ES-I3 (cell line): ENCODE measurements around the gene POMT2.

Source experiments
- H3K36me3 ChIP-seq: 2 replicates; pipeline ENCODE4 v1.6.1; 2013; ENCODE audit warnings: mild to moderate bottlenecking, low read length, control low read depth, moderate library complexity; ENCODE audit not compliant: insufficient read depth
- H3K4me1 ChIP-seq: 2 replicates; pipeline ENCODE4 v1.6.1; 2013; ENCODE audit warnings: mild to moderate bottlenecking, control low read depth, low read length; ENCODE audit not compliant: insufficient read depth
- H3K9ac ChIP-seq: 2 replicates; pipeline ENCODE4 v1.6.1; 2013; ENCODE audit warnings: low read depth, mild to moderate bottlenecking, low read length, moderate library complexity
- H3K9me3 ChIP-seq: 2 replicates; pipeline ENCODE4 v1.6.1; 2013; ENCODE audit warnings: mild to moderate bottlenecking, low read length, moderate library complexity; ENCODE audit not compliant: control insufficient read depth, insufficient read depth

The POMT2 gene

GRCh38 chr14:77260199-77260598 lies 60.5 kb downstream of the POMT2 start:
- H3K9me3 ChIP-seq = no peaks in the 10 kb centered on the region

GRCh38 chr14:77259025-77259715 lies 61.5 kb downstream of the POMT2 start:
- H3K9ac ChIP-seq = no peak overlapping the region
- H3K9me3 ChIP-seq = no peaks in the 10 kb centered on the region
- H3K4me1 ChIP-seq = peaks cover 3% of the 10 kb centered on the region; the same call in 1 of the 2 replicates
- no peaks in the 10 kb centered on the region for H3K36me3 ChIP-seq

More at GRCh38 chr14:77260199-77260598, 60.5 kb downstream of the POMT2 start:
- Histone ChIP-seq H3K9ac (no peak overlapping the region), H3K36me3 (no peaks in the 10 kb centered on the region), H3K4me1 (peaks cover 3% of the 10 kb centered on the region; the same call in 1 of the 2 replicates)

DNA sequence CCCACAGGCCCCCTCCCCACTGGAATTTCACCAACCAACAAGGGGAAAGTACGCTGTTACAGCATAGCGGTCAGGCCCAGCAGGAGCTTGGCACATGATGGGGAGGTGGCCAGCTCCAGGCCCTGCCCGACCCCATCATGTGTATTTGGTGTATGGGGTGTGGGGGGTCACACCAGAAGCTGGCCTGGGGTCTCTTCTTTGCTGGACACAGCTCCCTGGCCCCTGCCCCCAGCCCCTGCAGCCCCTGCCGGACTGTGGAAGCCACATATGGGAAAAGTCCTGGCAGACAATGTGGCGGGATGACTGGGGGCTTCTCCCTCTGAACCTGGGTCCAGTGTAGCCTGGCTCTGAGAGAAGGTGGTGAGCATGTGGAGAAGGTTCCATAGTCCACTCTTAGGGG lies 62.1 kb downstream of the POMT2 start:
- H3K4me1 ChIP-seq = peaks cover 3% of the 10 kb centered on the region; the same call in 1 of the 2 replicates
- no peak overlapping the region for H3K9ac ChIP-seq
- H3K9me3 ChIP-seq = no peaks in the 10 kb centered on the region
- H3K36me3 ChIP-seq = no peaks in the 10 kb centered on the region

DNA sequence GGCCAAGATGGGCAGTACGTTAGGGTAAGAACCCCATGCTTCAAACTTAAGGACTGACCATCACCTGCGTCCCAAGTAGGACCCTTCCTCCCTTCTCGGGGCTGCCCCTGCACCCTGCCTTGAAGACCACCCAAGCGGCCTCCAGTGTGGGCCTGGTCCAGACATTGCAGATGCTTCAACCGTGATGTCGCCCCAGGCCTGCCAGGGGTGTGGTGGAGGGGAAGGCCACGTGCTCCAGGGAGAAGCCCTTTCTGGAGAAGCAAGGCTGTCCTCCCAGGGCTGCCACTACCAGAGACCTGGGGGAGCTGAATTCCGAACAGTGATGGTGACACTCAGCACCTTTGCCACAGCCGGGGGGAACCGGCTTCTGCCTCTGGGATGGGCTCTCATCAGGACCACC lies 63.0 kb downstream of the POMT2 start:
- no peaks in the 10 kb centered on the region for H3K9me3 ChIP-seq

DNA sequence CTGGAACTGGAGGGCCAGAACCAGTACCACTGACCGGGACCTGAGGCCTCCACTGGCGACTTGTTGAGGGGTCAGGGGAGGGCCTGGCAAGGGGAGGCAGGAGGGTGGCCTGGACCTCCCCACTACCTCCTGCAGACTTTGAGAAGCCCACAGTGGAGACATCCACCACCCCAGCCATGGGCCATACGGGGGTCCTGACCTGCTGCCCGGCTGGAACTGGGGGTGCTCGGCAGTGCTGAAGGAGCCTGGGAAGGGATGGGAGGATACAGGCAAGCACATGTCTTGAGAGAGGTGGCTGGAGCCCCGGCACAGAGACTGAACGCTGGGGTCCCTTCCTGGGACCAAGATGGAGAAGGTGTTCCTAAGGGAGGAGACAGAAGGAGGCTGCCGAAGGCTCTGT lies 64.0 kb downstream of the POMT2 start:
- Histone ChIP-seq H3K9me3 (no peaks in the 10 kb centered on the region), H3K4me1 (peaks cover 3% of the 10 kb centered on the region; the same call in 1 of the 2 replicates), H3K9ac (no peak overlapping the region), H3K36me3 (no peaks in the 10 kb centered on the region)

More for the DNA sequence above, 63.0 kb downstream of the POMT2 start:
- H3K9ac ChIP-seq = no peak overlapping the region
- peaks cover 3% of the 10 kb centered on the region; the same call in 1 of the 2 replicates for H3K4me1 ChIP-seq
- H3K36me3 ChIP-seq = no peaks in the 10 kb centered on the region

DNA sequence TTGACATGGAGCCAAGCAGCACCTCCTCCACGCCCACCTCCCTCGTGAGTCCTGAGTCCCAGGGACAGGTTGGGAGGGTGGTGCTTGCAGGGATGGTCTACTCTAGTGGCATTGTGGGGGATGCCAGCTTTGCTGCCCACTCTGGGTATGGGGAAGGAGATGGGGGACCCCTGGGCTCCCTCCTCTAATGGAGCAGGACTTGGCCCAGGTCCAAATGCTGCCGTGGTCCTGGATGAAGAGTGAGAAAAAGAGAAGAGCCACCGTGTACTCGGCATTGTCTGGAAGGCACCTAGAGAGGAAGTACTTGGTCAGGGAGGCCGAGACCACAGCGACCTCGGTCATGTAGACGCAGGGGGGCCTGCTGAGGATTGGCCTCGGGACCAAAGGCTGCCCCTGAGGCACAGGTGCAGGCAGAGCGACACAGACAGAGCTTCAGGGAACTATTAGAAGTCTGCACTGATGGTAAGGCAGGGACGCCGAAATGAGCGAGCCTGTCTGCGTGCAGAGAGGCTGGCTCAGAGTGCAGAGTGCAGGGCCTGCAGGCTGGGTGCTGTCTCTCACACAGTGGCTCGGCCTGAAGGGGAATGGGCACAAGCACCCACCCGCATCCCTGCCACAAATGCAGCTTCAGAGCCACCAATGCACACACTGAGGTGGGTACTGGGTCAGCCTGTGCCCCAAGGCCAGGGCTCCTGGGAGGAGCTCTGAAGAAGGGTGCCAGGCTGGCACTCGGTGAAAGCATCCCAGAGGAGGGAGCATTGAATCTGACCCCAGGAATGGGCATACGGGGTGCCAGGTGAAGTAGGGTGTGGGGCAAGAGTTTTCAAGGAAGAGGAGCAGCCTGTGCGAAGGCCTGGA lies 67.1 kb downstream of the POMT2 start:
- no peak overlapping the region for H3K9ac ChIP-seq
- H3K36me3 ChIP-seq = no peaks in the 10 kb centered on the region; the same call in 1 of the 2 replicates
- no peaks in the 10 kb centered on the region for H3K9me3 ChIP-seq
- no peaks in the 10 kb centered on the region for H3K4me1 ChIP-seq

GRCh38 chr14:77251870-77252269 lies 68.8 kb downstream of the POMT2 start:
- Histone ChIP-seq H3K36me3 (no peaks in the 10 kb centered on the region; the same call in 1 of the 2 replicates), H3K9me3 (no peaks in the 10 kb centered on the region), H3K4me1 (no peaks in the 10 kb centered on the region), H3K9ac (no peak overlapping the region)

GRCh38 chr14:77250927-77251326 lies 69.8 kb downstream of the POMT2 start:
- no peaks in the 10 kb centered on the region; the same call in 1 of the 2 replicates for H3K36me3 ChIP-seq
- H3K9ac ChIP-seq = no peak overlapping the region
- no peaks in the 10 kb centered on the region for H3K4me1 ChIP-seq
- H3K9me3 ChIP-seq = no peaks in the 10 kb centered on the region

GRCh38 chr14:77249286-77249685 lies 71.4 kb downstream of the POMT2 start:
- Histone ChIP-seq H3K4me1 (no peaks in the 10 kb centered on the region), H3K9ac (no peak overlapping the region)

GRCh38 chr14:77248666-77249065 lies 72.0 kb downstream of the POMT2 start:
- H3K36me3 ChIP-seq = no peaks in the 10 kb centered on the region; the same call in 1 of the 2 replicates
- H3K9ac ChIP-seq = no peak overlapping the region
- no peaks in the 10 kb centered on the region for H3K4me1 ChIP-seq
- H3K9me3 ChIP-seq = no peaks in the 10 kb centered on the region

More at GRCh38 chr14:77249286-77249685, 71.4 kb downstream of the POMT2 start:
- Histone ChIP-seq H3K36me3 (no peaks in the 10 kb centered on the region; the same call in 1 of the 2 replicates), H3K9me3 (no peaks in the 10 kb centered on the region)

DNA sequence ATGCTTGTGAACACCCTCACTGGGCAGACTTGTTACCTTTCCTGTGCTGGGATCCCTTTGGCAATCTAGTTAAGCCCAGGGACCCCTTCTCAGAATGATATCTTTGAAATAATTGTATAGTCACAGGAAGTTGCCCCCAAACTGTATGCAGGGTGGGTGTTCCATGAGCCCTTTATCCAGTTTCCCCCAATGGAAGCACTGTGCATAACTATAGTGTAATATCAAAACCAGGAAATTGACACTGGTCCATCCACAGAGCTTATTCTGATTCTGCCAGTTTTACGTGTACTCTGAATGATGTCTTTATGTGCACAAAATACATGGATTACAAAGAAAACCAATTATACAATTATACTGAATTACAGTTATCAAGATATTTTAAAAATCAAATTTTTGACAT lies 73.9 kb downstream of the POMT2 start:
- H3K9me3 ChIP-seq = no peaks in the 10 kb centered on the region
- no peak overlapping the region for H3K9ac ChIP-seq
- H3K4me1 ChIP-seq = no peaks in the 10 kb centered on the region
- no peaks in the 10 kb centered on the region; the same call in 1 of the 2 replicates for H3K36me3 ChIP-seq

DNA sequence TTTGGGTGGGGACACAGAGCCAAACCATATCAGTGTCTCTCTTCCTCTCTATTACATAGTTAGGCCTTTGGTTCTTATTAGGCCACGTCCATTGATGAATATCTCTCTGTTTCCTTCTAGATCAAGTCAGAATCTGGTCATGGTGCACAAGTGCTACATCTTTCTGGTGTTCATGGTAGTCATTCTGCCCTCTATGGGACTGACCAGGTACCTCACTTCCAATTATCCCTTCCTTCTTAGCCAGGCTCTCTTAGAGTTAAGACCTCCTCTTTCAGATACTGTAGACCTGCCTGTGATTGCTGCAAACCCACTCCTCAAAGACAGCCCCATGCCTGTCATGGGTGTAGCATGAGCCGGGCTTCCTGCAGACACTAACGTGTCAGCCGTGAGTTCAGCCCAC lies 74.9 kb downstream of the POMT2 start:
- Histone ChIP-seq H3K9ac (no peak overlapping the region), H3K9me3 (no peaks in the 10 kb centered on the region), H3K4me1 (no peaks in the 10 kb centered on the region), H3K36me3 (no peaks in the 10 kb centered on the region; the same call in 1 of the 2 replicates)

DNA sequence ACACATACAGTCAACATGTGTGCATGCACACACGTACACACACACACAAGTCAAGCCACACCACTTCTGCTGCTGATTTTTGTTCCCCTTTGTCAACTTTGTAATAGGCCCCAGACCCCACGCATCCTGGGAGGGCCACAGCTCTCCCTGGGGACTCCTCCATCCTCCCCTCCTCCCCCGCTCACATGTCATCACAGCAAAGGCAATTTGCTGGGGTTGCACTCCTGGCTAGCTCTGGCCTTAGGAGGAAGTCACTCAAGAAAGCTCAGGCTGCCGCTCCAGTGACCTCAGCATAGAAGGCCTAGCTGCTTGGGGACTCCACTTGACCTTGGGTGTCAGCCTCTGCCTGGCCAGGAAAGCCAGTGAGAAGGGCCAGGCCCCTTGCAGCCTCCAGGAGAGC lies 76.8 kb downstream of the POMT2 start:
- H3K4me1 ChIP-seq = no peaks in the 10 kb centered on the region
- H3K9ac ChIP-seq = no peak overlapping the region
- H3K9me3 ChIP-seq = no peaks in the 10 kb centered on the region
- H3K36me3 ChIP-seq = no peaks in the 10 kb centered on the region

DNA sequence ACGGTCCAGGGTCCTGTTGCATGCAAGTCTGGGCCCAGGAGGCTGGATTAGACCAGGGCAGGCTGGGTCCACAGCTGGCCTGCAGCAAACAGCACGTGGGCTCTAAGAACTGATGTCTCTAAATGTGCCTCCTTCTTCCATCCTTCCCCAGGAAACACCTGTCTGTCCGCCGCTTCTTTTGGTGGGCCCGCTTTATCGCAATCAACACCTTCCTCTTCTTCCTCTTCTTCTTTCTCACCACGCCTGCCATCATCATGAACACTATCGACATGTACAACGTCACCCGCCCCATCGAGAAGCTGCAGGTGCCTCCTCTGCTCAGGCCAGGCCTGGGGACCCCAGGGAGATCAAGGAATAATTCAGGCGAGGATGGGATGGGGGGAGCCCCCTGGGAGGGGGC lies 77.9 kb downstream of the POMT2 start:
- Histone ChIP-seq H3K4me1 (no peaks in the 10 kb centered on the region), H3K9me3 (no peaks in the 10 kb centered on the region), H3K9ac (no peak overlapping the region), H3K36me3 (no peaks in the 10 kb centered on the region)
